ENCODE results near the gene GRB10.

GRB10 gene

DNA sequence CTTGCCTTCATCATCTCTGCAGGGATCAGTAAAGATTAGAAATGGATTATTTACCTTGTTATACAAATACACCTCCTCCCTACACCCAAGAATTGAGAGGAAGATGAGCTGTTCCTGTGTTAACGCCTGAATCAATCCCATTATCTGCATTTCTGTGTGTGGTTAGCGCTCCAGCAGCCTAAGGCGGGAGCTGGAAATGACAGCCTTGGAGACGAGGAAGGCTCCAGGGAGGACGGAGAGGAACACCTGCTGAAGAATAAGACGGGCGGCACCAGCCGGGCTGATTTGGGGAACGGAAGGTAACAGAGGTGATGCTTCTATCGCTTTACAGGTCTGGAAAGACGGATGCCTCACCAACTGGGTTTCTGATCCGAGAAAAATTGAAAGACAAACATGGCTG is 183.3 kb downstream of the GRB10 start:
- TF ChIP-seq, protein P1, sequence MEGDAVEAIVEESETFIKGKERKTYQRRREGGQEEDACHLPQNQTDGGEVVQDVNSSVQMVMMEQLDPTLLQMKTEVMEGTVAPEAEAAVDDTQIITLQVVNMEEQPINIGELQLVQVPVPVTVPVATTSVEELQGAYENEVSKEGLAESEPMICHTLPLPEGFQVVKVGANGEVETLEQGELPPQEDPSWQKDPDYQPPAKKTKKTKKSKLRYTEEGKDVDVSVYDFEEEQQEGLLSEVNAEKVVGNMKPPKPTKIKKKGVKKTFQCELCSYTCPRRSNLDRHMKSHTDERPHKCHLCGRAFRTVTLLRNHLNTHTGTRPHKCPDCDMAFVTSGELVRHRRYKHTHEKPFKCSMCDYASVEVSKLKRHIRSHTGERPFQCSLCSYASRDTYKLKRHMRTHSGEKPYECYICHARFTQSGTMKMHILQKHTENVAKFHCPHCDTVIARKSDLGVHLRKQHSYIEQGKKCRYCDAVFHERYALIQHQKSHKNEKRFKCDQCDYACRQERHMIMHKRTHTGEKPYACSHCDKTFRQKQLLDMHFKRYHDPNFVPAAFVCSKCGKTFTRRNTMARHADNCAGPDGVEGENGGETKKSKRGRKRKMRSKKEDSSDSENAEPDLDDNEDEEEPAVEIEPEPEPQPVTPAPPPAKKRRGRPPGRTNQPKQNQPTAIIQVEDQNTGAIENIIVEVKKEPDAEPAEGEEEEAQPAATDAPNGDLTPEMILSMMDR (IDR thresholded peaks at IDR 0.05), result no peak
- no peak for TF ChIP-seq ZFX (IDR thresholded peaks at IDR 0.05; ENCODE audit: borderline replicate concordance)
- no peak overlapping the region for H3K27ac ChIP-seq

DNA sequence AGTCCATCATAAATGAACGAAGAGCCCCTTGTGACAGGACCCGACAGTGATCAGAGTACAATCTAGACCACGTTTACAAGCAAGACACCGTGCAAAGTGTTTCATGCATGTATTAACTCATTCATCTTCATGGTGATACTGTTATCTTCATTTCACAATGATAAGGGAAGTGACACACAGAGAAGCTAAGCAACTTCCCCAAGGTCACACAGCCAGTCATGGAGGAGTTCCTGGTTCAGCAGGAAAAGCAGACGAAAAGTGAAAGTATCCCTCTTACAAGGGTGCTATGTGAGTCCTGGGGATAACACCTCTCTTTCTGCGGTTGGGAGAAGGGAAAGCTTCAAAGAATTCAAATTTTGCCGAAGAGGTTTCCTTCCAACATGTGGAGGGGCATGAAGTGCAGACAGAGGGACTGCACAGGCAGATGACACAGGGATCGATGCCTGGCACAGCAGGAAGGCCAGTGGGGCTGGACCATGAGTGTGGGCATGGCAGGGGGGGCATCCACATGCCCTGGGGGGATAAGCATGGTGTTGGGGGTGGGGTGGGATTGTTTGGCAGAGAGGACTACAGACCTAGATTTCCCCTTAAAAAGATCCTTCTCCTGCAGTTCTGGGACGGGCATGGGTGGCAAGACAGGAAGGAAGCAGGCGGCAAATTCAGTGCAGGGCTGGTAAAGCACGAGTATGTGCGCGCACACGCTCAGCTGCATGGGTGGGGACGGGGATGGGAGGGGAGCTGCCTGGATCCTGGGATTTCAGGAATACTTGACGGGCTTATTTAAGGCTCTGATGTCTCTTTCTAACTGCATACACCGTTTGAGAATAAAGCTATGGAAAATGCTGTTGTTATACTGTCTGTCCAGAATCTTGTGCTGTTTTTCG is 184.0 kb downstream of the GRB10 start:
- H3K27ac ChIP-seq, result no peak overlapping the region
- TF ChIP-seq, protein P1 (IDR thresholded peaks at IDR 0.05), result no peak
- TF ChIP-seq ZFX (IDR thresholded peaks at IDR 0.05; ENCODE audit: borderline replicate concordance), result no peak

DNA sequence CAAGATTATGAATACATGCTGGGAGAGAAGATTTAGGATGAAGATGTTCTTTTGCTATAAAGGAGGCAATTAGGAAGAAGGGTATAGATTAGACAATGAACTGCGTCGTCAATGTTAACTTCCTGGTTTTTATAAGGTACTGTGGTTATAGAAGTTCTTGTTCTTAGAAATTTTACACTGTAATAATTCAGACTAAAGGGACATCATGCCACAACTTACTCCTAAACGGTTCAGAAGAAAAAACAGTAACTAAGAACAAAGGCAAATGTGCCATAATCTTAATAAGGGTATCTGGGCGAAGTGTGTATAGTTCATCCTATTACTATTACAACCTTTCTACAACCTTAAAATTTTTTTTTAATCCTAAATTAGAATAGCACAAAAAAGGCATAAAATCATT is 186.2 kb downstream of the GRB10 start:
- no peak for TF ChIP-seq ZFX (IDR thresholded peaks at IDR 0.05; ENCODE audit: borderline replicate concordance)
- TF ChIP-seq, protein P1 (IDR thresholded peaks at IDR 0.05), result no peak

DNA sequence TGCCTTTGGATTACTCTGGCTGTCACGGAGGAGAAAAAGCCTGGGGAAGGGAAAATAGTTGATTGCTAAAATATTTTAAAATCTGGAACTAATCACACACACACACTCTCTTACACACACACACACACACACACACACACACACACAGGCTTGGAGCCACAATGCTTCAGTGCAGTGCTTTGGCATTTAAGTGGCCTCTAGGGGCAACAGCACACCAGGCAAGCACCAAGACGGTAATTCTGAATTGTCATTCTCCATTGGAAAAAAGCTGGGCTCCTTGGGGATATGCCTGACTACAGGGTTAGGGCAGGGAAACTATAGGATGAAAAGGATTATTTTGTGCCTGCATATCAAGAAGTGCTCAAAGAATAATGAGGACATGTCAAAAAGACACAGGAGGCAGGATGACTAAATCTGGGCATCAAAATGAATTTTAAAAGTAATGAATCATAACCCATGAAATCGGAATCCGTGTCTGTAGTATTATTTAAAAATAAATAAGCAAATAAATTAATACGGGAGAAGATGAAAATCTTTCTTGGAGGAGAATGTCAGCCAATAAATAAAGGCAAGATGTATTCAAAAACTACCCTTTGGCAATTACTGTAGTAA is 187.1 kb downstream of the GRB10 start:
- no peak overlapping the region for H3K27ac ChIP-seq
- TF ChIP-seq ZFX (IDR thresholded peaks at IDR 0.05; ENCODE audit: borderline replicate concordance), result no peak
- TF ChIP-seq, protein P1 (IDR thresholded peaks at IDR 0.05), result peak; percentile 76

More for the DNA sequence above, 186.2 kb downstream of the GRB10 start:
- H3K27ac ChIP-seq, result no peak overlapping the region

DNA sequence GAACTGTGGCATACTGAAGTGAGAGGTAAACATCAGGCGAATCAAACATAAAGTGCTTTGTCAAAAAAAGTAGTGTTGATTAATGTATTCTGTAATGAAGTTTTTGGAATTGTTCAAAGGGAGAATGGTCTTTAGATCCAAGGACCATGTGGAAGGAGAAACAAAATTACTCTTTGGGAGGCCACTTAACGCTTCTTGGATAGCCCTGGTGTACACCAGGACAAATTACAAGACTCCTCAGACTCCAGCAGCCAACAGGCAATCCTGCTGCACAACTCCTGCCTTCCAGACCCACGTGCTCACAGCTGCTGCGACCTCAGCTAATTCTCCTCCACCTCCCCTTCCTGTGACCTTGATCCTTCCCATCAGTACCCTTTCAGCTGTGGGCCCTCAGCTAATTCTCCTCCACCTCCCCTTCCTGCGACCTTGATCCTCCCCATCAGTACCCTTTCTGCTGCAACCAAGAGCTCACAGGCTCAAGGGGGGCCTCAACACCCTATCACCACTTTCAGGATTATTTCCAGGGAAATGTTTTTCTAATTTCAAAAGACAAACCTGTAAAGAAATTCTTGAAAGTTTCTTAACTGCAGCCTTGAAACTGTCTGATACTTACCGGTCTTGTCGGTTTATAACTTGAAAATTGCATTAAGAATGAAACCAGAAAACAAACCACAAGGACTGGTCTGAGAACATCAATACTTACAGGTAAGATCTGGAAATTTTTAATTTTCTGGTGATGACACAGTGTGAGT is 187.8 kb downstream of the GRB10 start:
- TF ChIP-seq, protein P1 (IDR thresholded peaks at IDR 0.05), result no peak
- no peak for TF ChIP-seq ZFX (IDR thresholded peaks at IDR 0.05; ENCODE audit: borderline replicate concordance)

DNA sequence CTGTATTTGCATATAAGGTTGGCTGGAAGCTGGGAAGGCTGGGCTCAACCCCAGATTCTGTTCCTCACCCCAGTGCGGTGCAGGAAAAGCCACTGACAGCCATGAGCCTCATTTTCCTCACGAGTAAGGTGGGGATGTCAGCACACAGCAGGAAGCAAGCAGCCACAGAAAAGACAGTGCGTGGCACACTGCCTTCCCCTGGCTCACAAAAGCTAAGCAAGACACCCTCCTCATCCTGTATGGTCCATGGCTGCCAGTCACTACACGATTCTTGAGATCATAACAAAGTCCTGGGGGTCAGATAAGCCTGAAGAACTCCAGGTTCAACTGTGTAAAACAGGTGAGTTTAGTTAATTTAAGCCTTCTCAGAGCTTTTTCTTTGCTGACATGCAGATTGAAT is 188.6 kb downstream of the GRB10 start:
- TF ChIP-seq, protein P1 (IDR thresholded peaks at IDR 0.05), result no peak
- TF ChIP-seq ZFX (IDR thresholded peaks at IDR 0.05; ENCODE audit: borderline replicate concordance), result no peak
- H3K27ac ChIP-seq, result no peak overlapping the region

More for the DNA sequence above, 187.8 kb downstream of the GRB10 start:
- H3K27ac ChIP-seq, result no peak overlapping the region
